ENCODE data around the gene PTGFRN. TPM values are rescaled to one million over a fixed set of nuclear protein-coding genes. Genes with fewer than 3 reads are reported as not detected.
"Not testable (repeated sequence)": the region's sequence is repeated elsewhere in the genome, so short reads cannot be mapped to it uniquely, and the experiment has no call there.

Gene PTGFRN
- total RNA-seq (2014; rRNA removed; shearing (Covaris generic); ENCODE audit: low replicate concordance) = 20.7 and 26.4 TPM in 2 replicates

DNA sequence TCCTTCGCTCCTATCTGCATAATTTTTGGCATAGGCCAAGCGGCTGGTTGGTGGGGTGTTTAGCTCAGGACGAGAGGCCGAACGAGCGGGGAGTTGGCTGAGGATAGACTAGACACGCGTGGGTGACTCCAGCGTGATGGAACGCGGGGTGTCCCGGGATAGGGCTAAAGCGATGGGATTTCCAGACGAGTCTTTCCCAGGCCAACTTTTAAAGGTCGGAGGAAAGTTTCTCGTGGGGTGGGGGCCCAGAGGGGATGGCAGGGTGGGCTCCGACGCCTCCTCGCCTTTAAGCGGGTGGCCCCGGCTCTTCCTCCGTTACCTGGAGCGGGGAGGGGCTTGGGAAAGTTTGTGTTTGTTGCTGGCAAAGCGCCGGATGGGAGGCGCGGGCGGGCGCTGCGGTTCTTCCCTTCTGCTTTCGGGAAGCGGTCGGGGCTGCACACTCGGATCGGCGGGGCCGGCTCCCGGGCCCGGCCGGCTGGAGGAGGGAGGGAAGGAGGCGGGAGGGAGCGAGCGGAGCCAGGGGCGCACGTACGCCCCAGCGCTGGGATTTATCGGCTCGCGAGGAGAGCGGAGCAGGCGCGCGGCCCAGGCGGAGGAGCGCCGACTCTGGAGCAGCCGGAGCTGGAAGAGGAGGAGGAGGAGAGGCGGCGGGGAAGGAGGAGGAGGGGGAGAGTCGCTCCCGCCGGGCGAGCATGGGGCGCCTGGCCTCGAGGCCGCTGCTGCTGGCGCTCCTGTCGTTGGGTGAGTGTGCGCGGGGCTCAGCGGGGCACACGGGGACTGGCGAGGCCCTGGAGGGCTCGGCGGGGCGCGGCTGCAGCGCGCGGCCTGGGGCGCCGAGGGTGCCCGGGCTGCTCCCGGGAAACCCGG is at the start of gene PTGFRN:
PTGFRN (plus strand) TSS at position 405 of the 867 bp plus-strand sequence; CDS start at position 693, 288 bp downstream.
- in situ Hi-C loops (cut with HindIII; ENCODE audit: low pct_unique_long_range_greater_than_20kb, low sequenced_read_pairs) = no loop called here
- DNase-seq (ENCODE audit: low read depth) = peak; percentile 60

DNA sequence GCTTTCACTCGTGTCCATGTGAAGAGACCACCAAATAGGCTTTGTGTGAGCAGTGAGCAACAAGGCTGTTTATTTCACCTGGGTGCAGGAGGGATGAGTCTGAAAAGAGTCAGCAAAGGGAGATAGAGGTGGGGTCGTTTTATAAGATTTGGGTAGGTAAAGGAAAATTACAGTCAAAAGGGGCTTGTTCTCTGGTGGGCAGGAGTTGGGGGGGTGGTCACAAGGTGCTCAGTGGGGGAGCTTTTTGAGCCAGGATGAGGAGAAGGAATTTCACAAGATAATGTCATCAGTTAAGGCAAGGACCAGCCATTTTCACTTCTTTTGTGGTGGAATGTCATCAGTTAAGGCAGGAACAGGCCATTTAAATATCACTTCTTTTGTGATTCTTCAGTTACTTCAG is 49.5 kb upstream of the PTGFRN start:
- in situ Hi-C loops (cut with HindIII; ENCODE audit: low pct_unique_long_range_greater_than_20kb, low sequenced_read_pairs); DNase-seq (ENCODE audit: low read depth): not testable (repeated sequence)

DNA sequence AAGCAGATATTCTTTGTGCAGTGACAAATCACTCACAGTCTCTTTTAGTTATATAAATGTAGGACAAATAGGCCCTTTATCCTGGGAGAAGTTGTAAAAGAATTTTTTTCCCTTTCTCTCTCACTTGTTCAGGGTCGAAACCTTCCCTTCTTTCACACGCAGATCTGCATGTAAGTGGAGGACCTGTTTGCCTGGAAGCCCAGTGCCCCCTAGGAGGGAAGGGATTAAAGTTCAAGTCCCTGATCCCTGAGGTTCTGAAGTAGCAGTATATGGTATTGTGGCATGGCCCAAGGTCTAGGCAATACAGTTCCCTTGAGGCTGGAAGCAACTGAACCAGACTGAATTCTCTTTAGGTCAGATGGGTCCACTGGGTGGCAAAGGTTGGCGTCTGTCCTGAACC is 48.6 kb upstream of the PTGFRN start:
- in situ Hi-C loops (cut with HindIII; ENCODE audit: low pct_unique_long_range_greater_than_20kb, low sequenced_read_pairs) = no loop called here
- DNase-seq (ENCODE audit: low read depth) = no peak

DNA sequence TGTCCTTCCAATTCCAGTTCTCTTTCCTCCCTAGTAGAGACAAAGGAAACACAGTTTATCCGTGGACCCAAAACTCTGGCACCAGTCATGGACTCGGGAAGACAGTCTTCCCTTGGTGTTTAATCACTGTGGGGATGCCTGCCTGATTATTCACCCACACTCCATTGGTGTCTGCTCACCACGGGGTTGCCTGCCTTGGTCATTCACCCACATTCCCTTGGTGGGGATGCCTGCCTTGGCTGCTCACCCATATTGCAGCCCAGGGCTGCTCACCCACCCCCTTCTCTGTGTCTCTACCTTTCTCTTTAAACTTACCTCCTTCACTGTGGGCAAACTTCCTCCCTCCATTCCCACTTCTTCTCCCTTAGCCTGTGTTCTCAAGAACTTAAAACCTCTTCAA is 46.7 kb upstream of the PTGFRN start:
- DNase-seq (ENCODE audit: low read depth); in situ Hi-C loops (cut with HindIII; ENCODE audit: low pct_unique_long_range_greater_than_20kb, low sequenced_read_pairs): not testable (repeated sequence)

DNA sequence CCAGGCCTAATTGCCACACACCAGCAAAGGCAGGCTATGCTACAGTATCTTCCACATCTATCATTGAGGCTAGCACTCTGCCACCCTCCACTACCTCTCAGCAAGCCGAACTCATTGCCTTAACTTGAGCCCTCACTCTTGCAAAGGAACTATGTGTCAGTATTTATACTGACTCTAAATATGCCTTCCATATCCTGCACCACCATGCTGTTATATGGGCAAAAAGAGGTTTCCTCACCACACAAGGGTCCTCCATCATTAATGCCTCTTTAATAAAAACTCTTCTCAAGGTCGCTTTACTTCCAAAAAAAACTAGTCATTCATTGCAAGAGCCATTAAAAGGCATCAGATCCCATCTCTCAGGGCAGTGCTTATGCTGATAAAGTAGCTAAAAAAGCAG is 43.2 kb upstream of the PTGFRN start:
- in situ Hi-C loops (cut with HindIII; ENCODE audit: low pct_unique_long_range_greater_than_20kb, low sequenced_read_pairs); DNase-seq (ENCODE audit: low read depth): not testable (repeated sequence)

DNA sequence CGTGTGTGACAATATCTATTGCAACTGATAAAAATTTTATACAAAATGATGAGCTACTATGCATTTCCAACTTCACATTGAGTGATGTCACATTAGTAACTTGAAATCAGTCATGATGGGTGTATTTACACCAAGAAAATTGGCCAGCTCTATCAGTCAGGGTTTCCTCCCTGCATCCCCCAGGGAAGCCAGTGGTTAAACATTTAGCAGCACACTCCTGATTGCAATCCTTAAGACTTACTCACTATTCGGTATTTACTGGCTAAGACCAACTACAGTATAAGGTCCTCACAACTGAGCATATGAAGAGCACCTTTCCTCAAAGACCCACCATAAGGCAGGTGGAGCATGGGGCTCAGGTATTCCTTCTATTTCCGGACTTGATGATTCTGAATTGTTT is 41.3 kb upstream of the PTGFRN start:
- no peak for DNase-seq (ENCODE audit: low read depth)
- in situ Hi-C loops (cut with HindIII; ENCODE audit: low pct_unique_long_range_greater_than_20kb, low sequenced_read_pairs) = no loop called here

DNA sequence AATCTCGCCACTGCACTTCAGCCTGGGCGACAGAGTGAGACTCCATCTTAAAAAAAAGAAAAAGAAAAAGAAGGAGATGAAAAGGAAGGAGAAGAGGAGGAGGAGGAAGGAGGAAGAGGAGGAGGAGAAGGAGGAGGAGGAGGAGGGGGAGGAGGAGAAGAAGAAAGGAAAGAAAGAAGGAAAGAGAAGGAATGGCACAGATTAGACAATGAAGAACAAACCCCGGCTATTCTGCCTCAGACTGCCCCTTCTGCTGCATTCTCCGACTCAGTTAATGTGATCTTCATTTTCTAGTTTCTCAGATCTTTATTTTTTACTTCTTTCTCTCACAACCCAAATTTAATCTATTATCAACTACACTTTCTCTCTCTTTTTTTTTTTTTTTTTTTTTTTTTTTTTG is 40.1 kb upstream of the PTGFRN start:
- no peak for DNase-seq (ENCODE audit: low read depth)
- in situ Hi-C loops (cut with HindIII; ENCODE audit: low pct_unique_long_range_greater_than_20kb, low sequenced_read_pairs) = no loop called here

DNA sequence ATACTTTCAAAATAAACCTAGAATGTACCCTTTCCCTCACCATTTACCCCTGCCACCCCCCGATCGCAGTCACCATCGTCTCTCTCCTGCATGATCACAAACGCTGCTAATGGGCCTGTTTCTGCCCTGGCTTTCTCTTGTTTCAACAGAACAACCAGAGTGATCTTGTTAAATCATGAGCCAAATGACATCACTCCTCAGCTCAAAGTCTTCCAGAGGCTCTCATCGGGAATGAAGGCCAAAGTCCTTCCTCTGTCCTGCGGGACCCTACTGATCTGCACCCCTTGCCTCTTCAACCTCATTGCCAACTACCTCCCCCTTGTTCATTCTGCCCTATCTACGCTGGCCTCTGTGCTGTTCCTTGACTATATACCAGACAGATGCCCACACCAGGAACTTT is 39.4 kb upstream of the PTGFRN start:
- in situ Hi-C loops (cut with HindIII; ENCODE audit: low pct_unique_long_range_greater_than_20kb, low sequenced_read_pairs) = no loop called here

DNA sequence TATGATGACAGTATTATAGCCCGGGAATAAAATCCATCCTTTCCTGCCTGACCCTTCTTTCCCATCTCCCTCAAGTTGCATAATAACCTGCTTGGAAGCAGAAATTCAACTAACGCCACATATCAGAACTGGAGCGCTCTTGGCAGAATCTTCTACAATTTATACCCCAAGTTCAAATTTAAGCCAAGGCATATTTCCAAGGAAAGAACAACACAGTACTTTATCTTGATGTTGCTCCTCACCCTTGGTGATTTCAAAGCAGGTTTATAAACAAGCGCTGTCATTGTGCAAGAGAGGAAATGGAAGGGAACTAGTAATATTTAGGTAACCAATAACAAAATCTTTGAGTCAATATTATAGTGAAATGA is 38.0 kb upstream of the PTGFRN start:
- in situ Hi-C loops (cut with HindIII; ENCODE audit: low pct_unique_long_range_greater_than_20kb, low sequenced_read_pairs) = no loop called here
- no peak for DNase-seq (ENCODE audit: low read depth)

More for the DNA sequence above, 39.4 kb upstream of the PTGFRN start:
- no peak for DNase-seq (ENCODE audit: low read depth)

DNA sequence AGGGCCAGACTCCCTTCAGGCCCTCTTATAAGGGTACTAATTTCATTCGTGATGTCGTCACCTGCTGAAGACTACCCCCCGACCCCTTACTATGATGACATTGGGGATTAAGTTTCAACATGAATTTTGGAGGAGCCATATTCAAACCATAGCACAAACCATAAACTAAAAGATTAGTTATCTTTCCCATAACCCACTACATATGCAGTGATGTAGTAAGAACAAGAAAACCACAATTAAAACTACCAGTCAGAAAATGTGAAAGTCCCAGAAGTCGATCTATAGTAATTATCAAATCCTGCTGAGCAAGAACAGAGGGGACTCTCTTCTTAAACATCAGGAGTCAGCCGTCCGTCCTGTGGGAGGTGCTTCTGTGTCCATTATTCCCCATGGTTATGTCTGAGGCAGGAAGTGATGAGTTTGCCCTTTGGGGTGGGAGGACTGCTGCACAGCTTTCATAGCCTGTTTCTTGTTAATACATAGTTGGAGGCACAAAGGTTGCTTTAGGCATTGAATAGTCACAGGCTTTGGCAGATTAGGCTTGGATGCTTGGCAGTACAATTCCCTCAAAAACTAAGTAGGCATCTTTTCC is 35.9 kb upstream of the PTGFRN start:
- no peak for DNase-seq (ENCODE audit: low read depth)
- in situ Hi-C loops (cut with HindIII; ENCODE audit: low pct_unique_long_range_greater_than_20kb, low sequenced_read_pairs) = no loop called here

DNA sequence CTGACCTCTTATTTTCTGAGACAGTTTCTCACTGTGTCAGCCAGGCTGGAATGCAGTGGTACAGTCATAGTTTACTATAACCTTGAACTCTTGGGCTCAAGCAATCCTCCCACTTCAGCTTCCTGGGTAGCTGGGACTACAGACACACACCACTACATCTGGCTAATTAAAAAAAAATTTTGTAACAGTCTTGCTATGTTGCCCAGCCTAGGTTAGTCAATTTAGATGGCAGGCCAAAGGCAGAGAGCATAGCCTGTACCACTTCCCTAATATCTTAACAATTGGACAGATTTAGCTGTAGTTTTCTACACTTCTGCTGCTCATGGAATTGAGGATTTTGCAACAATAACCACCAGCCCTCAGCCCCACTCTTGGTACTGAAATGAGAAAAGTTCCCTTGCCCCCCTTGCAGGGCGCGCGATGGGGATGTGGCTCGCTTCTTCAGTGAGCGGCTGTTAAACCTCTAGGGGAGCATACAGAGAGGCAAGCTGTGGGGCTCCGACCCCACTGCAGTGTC is 34.9 kb upstream of the PTGFRN start:
- in situ Hi-C loops (cut with HindIII; ENCODE audit: low pct_unique_long_range_greater_than_20kb, low sequenced_read_pairs) = no loop called here
- no peak for DNase-seq (ENCODE audit: low read depth)

DNA sequence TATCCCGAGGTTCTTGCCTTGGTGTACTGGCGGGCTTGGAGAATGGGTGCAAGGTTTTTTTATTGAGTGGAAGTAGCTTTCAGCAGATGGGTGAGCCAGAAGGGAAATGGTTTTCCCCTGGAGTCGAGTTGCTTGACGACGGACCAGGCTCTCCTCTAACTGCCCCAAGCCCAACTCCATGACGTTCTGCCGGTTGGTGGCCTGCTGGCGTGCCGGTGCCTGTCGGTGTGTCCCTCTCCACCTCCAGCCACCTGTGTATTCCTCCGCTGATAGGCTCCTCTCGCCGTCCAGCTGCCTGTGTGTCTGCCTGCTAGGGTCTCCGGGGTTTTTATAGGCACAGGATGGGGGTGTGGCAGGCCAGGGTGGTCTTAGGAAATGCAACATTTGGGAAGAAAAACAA is 34.3 kb upstream of the PTGFRN start:
- in situ Hi-C loops (cut with HindIII; ENCODE audit: low pct_unique_long_range_greater_than_20kb, low sequenced_read_pairs) = no loop called here
- DNase-seq (ENCODE audit: low read depth) = no peak

DNA sequence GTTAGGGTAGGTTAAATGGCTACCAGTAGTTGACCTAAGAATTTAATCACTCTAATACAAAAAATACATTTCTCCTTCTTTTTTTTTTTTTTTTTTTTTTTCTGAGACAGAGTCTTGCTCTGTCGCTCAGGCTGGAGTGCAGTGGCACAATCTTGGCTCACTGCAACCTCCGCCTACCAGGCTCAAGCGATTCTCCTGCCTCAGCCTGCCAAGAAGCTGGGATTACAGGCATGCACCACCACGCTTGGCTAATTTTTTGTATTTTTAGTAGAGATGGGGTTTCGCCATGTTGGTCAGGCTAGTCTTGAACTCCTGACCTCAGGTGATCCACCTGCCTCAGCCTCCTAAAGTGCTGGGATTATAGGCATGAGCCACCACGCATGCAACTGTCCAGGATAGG is 33.8 kb upstream of the PTGFRN start:
- DNase-seq (ENCODE audit: low read depth); in situ Hi-C loops (cut with HindIII; ENCODE audit: low pct_unique_long_range_greater_than_20kb, low sequenced_read_pairs): not testable (repeated sequence)

DNA sequence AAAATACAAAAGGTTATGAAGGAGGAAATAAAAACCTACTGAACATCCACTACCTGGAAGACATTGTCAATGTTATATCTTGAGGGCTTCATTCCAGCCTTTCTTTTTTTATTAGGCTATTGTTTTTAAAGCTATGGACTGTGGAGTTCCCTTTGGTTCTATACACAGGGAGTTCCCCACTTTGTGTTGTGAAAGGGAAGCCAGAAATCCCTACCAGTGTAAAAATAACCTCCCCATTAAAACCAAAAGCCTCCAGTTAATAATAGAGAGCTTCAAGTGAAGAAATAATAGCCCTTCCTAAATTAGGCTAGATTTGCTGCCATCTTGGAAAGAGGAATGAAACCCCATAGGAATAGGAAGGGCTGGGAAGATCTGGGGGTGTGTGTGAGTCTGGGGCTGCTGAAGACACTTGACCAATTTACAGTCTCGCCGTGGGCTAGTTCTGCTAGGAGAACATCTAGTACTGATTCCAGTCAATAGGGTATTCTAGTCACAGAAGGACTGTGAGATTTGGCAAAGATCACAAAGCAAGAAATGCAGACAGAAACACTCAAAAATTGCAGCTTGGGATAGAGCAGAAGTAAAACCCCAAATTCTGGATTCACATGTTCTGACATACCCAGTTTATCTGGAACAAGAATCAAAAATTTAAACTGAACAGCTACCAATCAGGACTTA is 32.4 kb upstream of the PTGFRN start:
- no peak for DNase-seq (ENCODE audit: low read depth)
- in situ Hi-C loops (cut with HindIII; ENCODE audit: low pct_unique_long_range_greater_than_20kb, low sequenced_read_pairs) = no loop called here

DNA sequence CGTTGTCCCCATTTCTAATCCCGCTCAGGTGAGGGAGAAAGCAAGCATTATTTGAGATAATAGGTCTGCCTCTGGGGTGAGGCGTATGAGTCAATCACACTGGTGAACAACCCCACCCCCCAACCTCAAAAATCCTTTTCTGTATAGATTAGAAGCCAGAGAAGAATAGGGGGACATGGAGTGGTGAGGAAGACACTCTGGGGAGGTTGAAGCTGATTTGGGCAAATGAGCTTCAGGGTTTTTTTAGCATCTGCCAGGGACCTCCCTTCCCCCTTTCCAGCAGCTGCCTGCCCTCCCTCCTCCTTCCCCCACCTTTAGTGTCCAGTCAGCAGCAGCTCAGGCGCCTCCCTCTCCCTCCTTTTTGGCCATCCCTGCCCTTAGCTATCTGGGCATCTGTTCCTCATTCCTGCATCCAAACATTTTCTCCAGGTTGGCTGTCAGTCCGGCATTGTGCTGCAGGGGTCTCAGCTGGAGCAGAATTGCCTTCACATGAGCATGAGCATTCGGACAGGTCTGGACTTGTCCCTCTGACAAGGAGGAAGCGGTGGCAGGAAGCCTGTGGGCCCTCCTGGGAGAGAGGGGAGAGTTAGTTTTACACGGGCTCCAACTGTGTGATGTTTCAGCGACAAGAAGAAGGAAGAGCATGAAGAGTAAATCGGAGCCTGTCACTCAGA is 30.8 kb upstream of the PTGFRN start:
- DNase-seq (ENCODE audit: low read depth) = no peak
- in situ Hi-C loops (cut with HindIII; ENCODE audit: low pct_unique_long_range_greater_than_20kb, low sequenced_read_pairs) = no loop called here

DNA sequence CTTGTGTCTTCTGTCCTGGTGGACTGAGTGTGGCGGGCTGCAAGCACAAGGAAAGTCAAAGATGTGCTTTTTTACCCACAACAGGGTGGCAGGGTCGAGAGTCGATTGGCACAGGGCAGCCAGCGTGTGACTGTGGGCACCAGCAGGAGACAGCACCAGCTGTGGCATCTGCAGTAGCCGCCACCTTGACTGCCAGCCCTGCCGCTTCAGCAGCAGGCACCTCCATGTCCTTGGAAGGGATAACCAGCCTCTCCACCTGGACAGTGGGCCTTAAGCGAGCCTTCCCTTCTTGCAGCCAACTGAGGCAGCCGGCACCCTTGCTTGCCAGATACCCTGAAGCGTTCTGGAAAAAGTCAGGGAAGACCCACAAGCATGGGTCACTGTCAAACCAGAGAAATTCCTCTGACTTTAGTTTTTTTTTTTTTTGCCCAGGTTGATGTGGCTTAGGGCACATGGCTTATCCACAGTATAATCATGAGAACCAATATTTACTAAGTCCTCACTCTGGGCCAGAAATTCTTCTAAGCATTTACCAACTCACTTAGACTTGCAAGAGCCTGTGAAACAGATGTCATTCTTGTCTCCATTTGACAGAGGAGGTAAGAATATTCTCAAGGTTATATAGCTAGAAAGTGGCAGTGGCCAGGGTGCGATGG is 30.1 kb upstream of the PTGFRN start:
- no peak for DNase-seq (ENCODE audit: low read depth)
- in situ Hi-C loops (cut with HindIII; ENCODE audit: low pct_unique_long_range_greater_than_20kb, low sequenced_read_pairs) = no loop called here

DNA sequence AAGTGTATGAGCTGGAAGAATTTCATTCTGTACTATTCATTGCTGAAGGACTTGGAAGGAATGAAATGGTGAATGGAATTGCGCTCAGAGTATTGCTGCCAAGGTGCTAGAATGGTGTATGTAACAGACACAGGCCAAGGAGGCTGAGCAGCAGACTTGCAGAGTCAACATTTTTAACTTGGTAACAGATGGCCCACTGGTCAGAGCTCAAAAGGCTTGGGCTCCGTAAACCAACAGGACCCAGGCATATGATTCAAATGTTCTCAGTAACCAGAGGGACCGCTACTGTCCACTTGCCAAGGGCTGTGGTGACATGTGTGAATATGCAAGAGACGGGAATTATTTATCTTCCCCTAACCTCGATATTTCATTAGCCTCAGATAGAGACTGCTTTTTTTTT is 28.8 kb upstream of the PTGFRN start:
- in situ Hi-C loops (cut with HindIII; ENCODE audit: low pct_unique_long_range_greater_than_20kb, low sequenced_read_pairs) = no loop called here
- DNase-seq (ENCODE audit: low read depth) = no peak

DNA sequence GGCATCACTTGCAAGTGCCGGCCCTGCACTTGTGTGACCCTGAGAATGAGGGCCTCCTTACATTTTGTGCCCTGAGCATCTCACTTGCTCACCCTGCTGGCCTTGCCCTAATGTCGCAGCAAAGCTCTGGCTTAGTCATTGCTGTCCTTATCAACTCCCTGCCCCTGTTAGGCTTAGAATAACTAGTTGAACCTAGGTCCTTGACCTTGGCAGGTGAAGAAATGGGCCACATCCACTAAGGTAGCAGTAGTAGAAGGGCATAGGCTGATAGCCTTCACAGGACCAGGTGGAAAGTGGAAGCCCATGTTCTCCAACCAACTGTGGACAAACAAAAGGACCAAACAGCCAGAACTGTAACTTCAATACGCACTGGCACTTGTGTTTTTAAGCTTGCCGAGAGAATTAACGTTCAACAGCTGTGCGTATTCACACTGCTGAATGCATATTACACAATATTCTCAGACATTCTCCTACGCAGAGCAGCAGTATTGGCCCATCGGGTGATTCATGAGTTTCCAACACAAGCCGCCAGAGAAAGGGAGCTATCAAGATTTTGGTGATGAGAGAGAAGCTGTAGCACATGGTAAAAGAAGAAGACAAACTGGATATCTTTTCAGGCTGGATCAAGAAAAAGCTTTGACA is 27.7 kb upstream of the PTGFRN start:
- in situ Hi-C loops (cut with HindIII; ENCODE audit: low pct_unique_long_range_greater_than_20kb, low sequenced_read_pairs) = no loop called here
- no peak for DNase-seq (ENCODE audit: low read depth)
